Pancreas (tissue), 10 donors: ENCODE data around the gene POLR3B. TPM values are rescaled to one million over a fixed set of nuclear protein-coding genes. Genes with fewer than 3 reads are reported as not detected.
A peak's percentile ranks its signal among the peaks of the same experiment; 100 is the strongest.

Experiments
- ATAC-seq, 4 donors: fragments of 200-7000 bp; cut with Tn5 transposase; one replicate each; pipeline versions ENCODE4 v1.8.0 to v1.9.1; 2020; ENCODE audit warnings: mild to moderate bottlenecking in 4 of 4, moderate library complexity in 4 of 4
- DNase-seq, 6 donors: peaks; one replicate each; pipeline ENCODE4 v3.0.0-alpha.2; 2020
- FAIRE-seq: peaks from 2 replicates; lab custom pipeline; 2012; peaks lifted over from hg19 to GRCh38; lab: Jason Lieb, UNC
- H3K27ac ChIP-seq, 4 donors: fragments of 200-600 bp; sonication (generic); 1 replicate in 3 of 4; 2 replicates in 1 of 4; pipeline versions ENCODE4 v1.5.0 to v1.8.0; 2020
- H3K27me3 ChIP-seq, 4 donors: fragments of 200-600 bp; one replicate each; pipeline ENCODE4 v1.8.0; 2021
- H3K36me3 ChIP-seq, 3 donors: fragments of 200-600 bp; sonication (generic) in 1 of 3; one replicate each; pipeline versions ENCODE4 v1.5.0 to v1.8.0; 2020 to 2021
- H3K4me1 ChIP-seq, 3 donors: fragments of 200-600 bp; one replicate each; pipeline ENCODE4 v1.8.0; 2021
- H3K4me3 ChIP-seq, 4 donors: fragments of 200-600 bp; sonication (generic) in 2 of 4; one replicate each; pipeline versions ENCODE4 v1.5.0 to v1.8.0; 2020 to 2021
- H3K9me3 ChIP-seq, 4 donors: fragments of 200-600 bp; one replicate each; pipeline ENCODE4 v1.8.0; 2021
- CTCF ChIP-seq, 4 donors: fragments of 200-600 bp; sonication (generic) in 3 of 4; IDR thresholded peaks; one replicate each; pipeline versions ENCODE4 v1.5.0 to v1.8.0; 2021; ENCODE audit warnings: antibody characterized with exemption in 4 of 4
- WGBS, 2 donors: extraction: QIAGEN DNeasy Blood & Tissue Kit; methylation state at CpG; one replicate each; pipeline ENCODE4 v1.1.7; 2013; 5-methylcytosine and 5-hydroxymethylcytosine counted together
- intact Hi-C, 3 donors: fragments of 100-400 bp; cut with DNase I; formaldehyde crosslinking; loops; one replicate each; pipeline versions ENCODE4 v1.11.1 to v1.14.2; 2022
- polyA plus RNA-seq, 2 donors: library from polyadenylated mRNA; stranded (reverse); fragments of 200-250 nt; gene quantifications; one replicate each; pipeline ENCODE4 v1.2.3, GENCODE V29; 2013
- total RNA-seq, 6 donors: library from RNA; stranded (reverse); fragmentation: NEBNext Ultra II Directional in 4 of 6; extraction: Animal tissue kit (Norgen Biotek cat#: 25700) in 4 of 6; gene quantifications; one replicate each; pipeline versions ENCODE4 v1.2.1 to v1.2.4, GENCODE V29; 2021 to 2023
- donor health status: healthy with polysubstance abuse.
- donor health status: DM: no; HTN: no; CAD: no; lungs with moderate emphysema.
- donor health status: DM: no; HTN: no; CAD: no.
- donor health status: control.
- donor health status: control.
- donor health status: Bipolar disorder and iron deficiency.
- donor health status: DM: yes; HTN: yes; CAD: no.
- donor health status: DM: no; HTN: no; CAD: no.
- donor health status: DM: no; HTN: no; CAD: no.
- donor health status: DM: yes; HTN: yes; CAD: no.

POLR3B gene
- total and polyA plus RNA-seq, 8 donors = 1.9 to 7.9 (median 4.8) TPM

- H3K27me3 ChIP-seq = no peaks in the 10 kb centered on the region
- no peak for TF ChIP-seq CTCF (IDR thresholded peaks at IDR 0.05)
- H3K36me3 ChIP-seq = peaks cover 0 to 51% (median 0%) of the 10 kb centered on the region in 3 donors
- H3K9me3 ChIP-seq = no peaks in the 10 kb centered on the region
- no peak overlapping the region for H3K27ac ChIP-seq
- no peaks in the 10 kb centered on the region for H3K4me1 ChIP-seq
- intact Hi-C loops = no loop called here
- WGBS, 2 donors = 56 to 60% methylated on average over 7 of the region's 7 CpGs
- ATAC-seq (peak in 2 of 4 donors; percentile 70 to 86), DNase-seq (no peak), FAIRE-seq (no peak)
- no peak overlapping the region for H3K4me3 ChIP-seq
Observed at GRCh38 chr12:106321139-106321850, 36.3 kb upstream of the POLR3B start.

GRCh38 chr12:106323537-106323936 lies 34.0 kb upstream of the POLR3B start:
- H3K36me3 ChIP-seq = peaks cover 0 to 50% (median 0%) of the 10 kb centered on the region in 3 donors
- 98 to 99% methylated on average over 2 of the region's 2 CpGs for WGBS, 2 donors
- no peaks in the 10 kb centered on the region for H3K4me1 ChIP-seq
- DNase-seq = no peak
- intact Hi-C loops = no loop called here
- no peak for TF ChIP-seq CTCF (IDR thresholded peaks at IDR 0.05)
- H3K27ac ChIP-seq = no peak overlapping the region
- no peaks in the 10 kb centered on the region for H3K9me3 ChIP-seq
- no peak for ATAC-seq
- no peak overlapping the region for H3K4me3 ChIP-seq
- peak; percentile 47 for FAIRE-seq
- H3K27me3 ChIP-seq = no peaks in the 10 kb centered on the region

GRCh38 chr12:106327309-106327869 lies 30.2 kb upstream of the POLR3B start:
- Histone ChIP-seq H3K4me1 (peaks cover 0 to 5% (median 0%) of the 10 kb centered on the region in 3 donors), H3K9me3 (no peaks in the 10 kb centered on the region), H3K36me3 (peaks cover 0 to 26% (median 0%) of the 10 kb centered on the region in 3 donors), H3K4me3 (no peak overlapping the region), H3K27ac (no peak overlapping the region), H3K27me3 (no peaks in the 10 kb centered on the region)
- ATAC-seq (no peak), FAIRE-seq (no peak), DNase-seq (no peak)
- intact Hi-C loops = no loop called here
- WGBS, 2 donors = 77 to 82% methylated on average over 2 of the region's 2 CpGs
- TF ChIP-seq CTCF (IDR thresholded peaks at IDR 0.05) = no peak

- 83 to 97% methylated on average over 7 of the region's 7 CpGs for WGBS, 2 donors
- H3K36me3 ChIP-seq = peaks cover 0 to 19% (median 0%) of the 10 kb centered on the region in 3 donors
- DNase-seq (no peak), FAIRE-seq (no peak), ATAC-seq (no peak)
- peaks cover 0 to 5% (median 0%) of the 10 kb centered on the region in 3 donors for H3K4me1 ChIP-seq
- no peaks in the 10 kb centered on the region for H3K27me3 ChIP-seq
- no peak overlapping the region for H3K4me3 ChIP-seq
- H3K9me3 ChIP-seq = no peaks in the 10 kb centered on the region
- peak overlapping the region in 1 of 4 donors; percentile 42 for H3K27ac ChIP-seq
- intact Hi-C loops = no loop called here
- TF ChIP-seq CTCF (IDR thresholded peaks at IDR 0.05) = no peak
Observed at GRCh38 chr12:106328735-106329134, 28.8 kb upstream of the POLR3B start.
